Cardiac fibroblast (primary cell): ENCODE measurements around the gene ZBTB46.

ENCODE experiments used
- DNase-seq, 2 donors: peaks; one replicate each; pipeline versions ENCODE4 v3.0.0 to v3.0.0-alpha.2; 2010; ENCODE audit warnings: low read depth in 2 of 2
- H3K4me3 ChIP-seq, 2 donors: replicated peaks in 1 of 2; 1 replicate in 1 of 2; 2 replicates in 1 of 2; pipeline ENCODE4 v1.5.1; 2011; ENCODE audit warnings: low read depth in 2 of 2, low read length in 2 of 2, mild to moderate bottlenecking in 2 of 2, moderate library complexity in 1 of 2
- TF ChIP-seq, protein P1 (sequence below): IDR thresholded peaks from one replicate; pipeline ENCODE4 v1.5.1; 2011; ENCODE audit warnings: low read depth, mild to moderate bottlenecking, low read length, inconsistent platforms

Gene ZBTB46

DNA sequence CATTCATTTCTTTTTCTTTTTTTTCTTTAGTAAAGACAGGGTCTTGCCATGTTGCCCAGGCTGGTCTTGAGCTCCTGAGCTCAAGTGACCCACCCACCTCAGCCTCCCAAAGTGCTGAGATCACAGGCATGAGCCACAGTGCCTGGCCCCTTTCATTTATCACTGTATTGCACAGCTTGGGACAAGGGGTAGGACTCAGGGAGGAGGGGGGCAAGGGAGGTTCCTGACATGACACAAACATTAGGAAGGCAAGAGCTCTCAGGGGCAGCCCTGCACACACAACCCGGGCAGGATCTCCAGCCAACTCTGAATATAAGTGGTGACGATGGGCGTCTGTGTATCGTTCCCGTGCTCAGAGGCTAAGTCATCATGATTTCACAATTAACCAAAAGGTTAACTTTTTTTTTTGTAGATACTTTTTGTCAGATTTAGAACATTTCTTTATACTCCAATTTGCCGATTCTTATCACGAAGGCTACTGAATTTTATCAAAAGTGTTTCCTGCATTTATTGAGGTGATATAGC is 71.6 kb downstream of the ZBTB46 start:
- TF ChIP-seq, protein P1, sequence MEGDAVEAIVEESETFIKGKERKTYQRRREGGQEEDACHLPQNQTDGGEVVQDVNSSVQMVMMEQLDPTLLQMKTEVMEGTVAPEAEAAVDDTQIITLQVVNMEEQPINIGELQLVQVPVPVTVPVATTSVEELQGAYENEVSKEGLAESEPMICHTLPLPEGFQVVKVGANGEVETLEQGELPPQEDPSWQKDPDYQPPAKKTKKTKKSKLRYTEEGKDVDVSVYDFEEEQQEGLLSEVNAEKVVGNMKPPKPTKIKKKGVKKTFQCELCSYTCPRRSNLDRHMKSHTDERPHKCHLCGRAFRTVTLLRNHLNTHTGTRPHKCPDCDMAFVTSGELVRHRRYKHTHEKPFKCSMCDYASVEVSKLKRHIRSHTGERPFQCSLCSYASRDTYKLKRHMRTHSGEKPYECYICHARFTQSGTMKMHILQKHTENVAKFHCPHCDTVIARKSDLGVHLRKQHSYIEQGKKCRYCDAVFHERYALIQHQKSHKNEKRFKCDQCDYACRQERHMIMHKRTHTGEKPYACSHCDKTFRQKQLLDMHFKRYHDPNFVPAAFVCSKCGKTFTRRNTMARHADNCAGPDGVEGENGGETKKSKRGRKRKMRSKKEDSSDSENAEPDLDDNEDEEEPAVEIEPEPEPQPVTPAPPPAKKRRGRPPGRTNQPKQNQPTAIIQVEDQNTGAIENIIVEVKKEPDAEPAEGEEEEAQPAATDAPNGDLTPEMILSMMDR: no peak
- H3K4me3 ChIP-seq: no peak overlapping the region
- peak in 1 of 2 donors; percentile 37 for DNase-seq

DNA sequence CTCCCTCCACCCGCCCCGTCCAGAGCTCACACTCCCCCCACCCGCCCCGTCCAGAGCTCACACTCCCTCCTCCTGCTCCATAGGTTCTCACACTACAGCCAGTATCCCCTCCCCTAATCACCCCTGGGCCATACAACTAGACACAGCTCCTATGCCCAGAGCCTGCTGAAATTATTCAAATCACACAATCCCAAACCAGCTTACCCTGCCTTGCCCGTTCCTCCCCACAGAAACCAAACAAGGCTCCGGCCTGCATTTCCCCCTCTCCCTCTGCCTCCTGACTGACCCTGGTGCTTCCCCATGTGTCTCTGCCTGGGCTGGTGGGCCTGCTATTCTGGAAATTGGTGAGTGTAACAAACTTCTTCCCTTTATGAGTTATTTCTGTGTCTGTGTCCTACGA is 72.9 kb downstream of the ZBTB46 start:
- no peak for DNase-seq
- TF ChIP-seq, protein P1: no peak
- H3K4me3 ChIP-seq: no peak overlapping the region

DNA sequence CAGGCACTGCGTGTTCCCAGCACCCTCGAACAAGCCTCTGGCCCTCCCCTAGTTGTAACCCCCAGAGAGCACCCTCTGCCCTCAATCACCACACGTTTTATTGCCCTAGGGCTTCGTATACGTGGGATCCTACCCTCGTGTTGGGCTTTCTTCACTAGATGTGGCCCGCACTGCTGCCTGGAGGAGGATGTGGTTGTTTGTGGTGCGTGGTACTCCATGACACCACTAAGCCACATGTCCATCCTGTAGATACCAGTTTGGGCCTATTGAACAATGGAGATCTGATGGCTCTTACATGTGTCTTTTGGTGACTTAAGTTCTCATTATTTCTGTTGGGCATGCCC is 74.4 kb downstream of the ZBTB46 start:
- H3K4me3 ChIP-seq: no peak overlapping the region
- no peak for DNase-seq
- TF ChIP-seq, protein P1: no peak

DNA sequence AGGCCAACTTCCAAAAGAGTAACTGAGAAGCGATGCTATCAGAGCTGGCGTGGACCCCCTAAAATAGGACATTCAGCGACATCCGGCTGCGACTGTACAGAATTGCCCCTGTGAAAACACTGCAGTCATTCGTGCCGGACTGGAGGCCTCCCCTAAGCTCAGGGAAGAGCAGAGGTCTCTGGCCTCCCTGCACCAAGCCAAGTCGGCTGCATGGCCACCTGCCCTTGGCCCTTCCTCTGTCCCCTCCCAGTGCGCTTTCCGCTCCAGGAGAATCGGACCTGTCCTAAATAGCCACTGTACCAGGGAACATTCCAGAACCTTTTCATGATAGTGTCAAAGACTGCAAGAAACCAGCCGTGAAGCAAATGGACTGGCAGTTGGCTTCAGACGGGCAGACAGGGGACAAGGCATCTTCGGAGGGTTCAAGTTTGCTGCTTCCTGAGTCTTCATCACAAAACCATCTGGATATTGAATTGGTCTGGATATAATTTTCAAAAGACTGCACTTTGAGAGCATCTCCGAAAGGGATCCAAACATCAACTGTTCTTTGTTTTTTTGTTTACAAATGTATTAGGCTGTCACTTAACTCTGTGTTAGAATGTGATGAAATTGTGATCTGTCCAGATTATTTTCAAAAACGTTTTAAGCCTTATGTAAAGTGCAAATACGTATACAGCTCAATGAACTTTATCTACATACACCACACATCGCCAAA is 75.0 kb downstream of the ZBTB46 start:
- no peak overlapping the region for H3K4me3 ChIP-seq
- no peak for DNase-seq
- TF ChIP-seq, protein P1: no peak

DNA sequence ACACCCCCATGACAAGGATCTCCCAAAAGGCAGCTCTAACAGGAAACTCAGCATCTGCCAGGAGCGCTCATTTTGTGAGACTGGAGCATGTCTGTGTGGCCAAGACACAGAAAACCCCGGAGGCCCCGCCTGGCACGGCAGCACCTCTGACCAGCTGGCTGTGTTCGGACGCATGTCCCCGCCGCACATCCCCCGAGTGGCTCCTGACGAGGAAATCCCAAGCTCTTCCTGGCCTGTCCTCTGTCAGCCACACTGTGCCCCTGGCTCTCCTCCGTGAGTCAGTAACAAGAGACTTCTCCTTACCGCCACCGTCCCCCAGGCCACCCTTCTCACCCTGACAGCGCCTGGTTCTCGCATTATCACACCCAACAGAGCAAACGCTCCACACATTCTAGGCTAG is 77.1 kb downstream of the ZBTB46 start:
- H3K4me3 ChIP-seq: no peak overlapping the region
- TF ChIP-seq, protein P1: no peak
- no peak for DNase-seq

- H3K4me3 ChIP-seq: no peak overlapping the region
- TF ChIP-seq, protein P1: no peak
- no peak for DNase-seq
Observed at GRCh38 chr20:63753381-63753780, 77.7 kb downstream of the ZBTB46 start.
